Breast epithelium (tissue), 3 donors: ENCODE data around the gene PHLPP2.

Experiments used
- CTCF ChIP-seq, 3 donors: fragments of 450-650 bp; IDR thresholded peaks; one replicate each; pipeline ENCODE4 v1.5.1; 2016 to 2017; ENCODE audit warnings: antibody characterized with exemption in 3 of 3, mild to moderate bottlenecking in 3 of 3, moderate library complexity in 3 of 3
- POLR2A ChIP-seq: fragments of 450-650 bp; IDR thresholded peaks from one replicate; pipeline ENCODE4 v1.6.1; 2016; ENCODE audit warnings: antibody characterized with exemption, mild to moderate bottlenecking, moderate library complexity

- TF ChIP-seq POLR2A (no peak), CTCF (IDR thresholded peaks at IDR 0.05) (no peak)
Measured at GRCh38 chr16:71674229-71674628, 50.3 kb downstream of the PHLPP2 start.
